HG02759 (cell line): ENCODE measurements around the gene ACAP3.
A peak's percentile ranks its signal among the peaks of the same experiment; 100 is the strongest.
"Not testable (repeated sequence)": the region's sequence is repeated elsewhere in the genome, so short reads cannot be mapped to it uniquely, and the experiment has no call there.

ENCODE experiments used
- ATAC-seq: cut with Tn5 transposase; IDR thresholded peaks from one replicate; pipeline ENCODE4 v1.9.1; 2021; ENCODE audit warnings: mild to moderate bottlenecking, moderate library complexity; ENCODE audit not compliant: unreplicated experiment

The ACAP3 gene

DNA sequence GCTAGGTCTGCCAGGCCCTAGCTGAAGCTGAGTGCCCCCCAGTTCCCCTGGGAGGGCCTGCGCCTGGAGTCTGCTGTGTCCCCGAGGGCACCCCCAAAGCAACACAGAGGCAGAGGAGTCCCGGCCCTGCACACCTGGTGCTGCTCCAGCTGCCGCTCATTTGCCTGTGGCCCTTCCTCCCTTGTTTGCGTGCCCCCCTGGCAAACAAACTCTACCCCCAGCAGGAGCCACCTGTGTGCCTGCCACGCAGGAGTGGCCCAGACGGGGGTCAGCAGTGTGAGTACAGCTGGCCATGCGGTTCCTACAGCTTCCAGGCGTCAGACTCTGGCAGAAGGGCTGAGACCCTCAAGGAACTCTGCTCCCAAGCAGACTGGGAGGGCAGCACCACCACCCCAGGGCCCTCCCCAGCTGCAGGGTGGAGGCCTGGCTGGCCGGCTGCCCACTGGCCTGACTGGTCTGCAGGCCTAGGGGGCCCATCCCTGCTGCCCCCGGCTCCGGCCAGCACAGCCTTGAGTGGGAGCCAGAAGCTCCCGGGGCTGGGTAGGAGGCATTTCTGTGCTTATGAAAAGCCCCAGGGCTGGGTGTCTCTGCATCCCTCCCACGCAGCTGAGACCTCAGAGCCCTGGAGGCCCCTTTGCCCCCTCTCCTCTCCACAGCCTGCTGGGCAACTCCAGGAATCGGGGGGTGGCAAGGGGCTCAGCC, 22.8 kb upstream of the ACAP3 start:
- no peak for ATAC-seq

DNA sequence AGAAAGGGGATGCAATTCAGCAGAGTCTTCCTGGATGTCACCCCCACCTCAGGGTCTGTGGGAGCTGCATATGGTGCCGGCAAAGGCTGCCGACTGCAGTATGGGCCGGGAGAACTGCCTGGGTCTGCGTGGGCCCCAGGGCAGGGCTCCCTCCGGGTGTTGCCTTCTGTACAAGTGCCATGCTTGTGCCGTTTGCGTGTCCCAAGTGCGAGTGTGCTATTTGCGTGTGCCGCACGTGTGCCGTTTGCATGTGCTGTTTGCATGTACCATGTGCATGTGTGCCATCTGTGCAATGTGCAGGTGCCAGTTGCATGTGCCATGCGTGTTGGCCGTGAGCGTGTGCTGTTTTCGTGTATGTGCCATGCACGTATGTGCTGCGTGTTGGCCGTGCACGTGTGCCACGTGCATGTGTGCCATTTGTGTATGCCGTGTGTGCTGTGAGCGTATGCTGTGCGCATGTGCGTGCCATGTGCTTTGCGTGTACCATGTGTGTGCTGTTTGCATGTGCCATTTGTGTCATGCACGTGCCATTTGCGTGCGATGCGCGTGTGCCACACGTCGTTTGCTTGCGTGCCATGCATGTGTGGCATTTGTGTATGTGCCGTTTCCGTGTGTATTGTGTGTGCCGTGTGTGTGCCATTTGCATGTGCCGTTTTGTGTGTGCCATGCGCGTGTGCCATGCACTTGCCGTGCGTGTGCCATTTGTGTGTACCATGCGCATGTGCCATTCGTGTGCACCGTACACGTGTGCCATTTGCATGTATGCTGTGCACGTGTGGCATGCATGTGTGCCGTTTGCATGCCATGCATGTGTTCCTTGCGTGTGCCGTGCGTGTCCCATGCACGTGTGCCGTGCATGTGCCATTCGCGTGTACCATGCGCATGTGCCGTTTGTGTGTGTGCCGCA, 21.8 kb upstream of the ACAP3 start:
- ATAC-seq: no peak

DNA sequence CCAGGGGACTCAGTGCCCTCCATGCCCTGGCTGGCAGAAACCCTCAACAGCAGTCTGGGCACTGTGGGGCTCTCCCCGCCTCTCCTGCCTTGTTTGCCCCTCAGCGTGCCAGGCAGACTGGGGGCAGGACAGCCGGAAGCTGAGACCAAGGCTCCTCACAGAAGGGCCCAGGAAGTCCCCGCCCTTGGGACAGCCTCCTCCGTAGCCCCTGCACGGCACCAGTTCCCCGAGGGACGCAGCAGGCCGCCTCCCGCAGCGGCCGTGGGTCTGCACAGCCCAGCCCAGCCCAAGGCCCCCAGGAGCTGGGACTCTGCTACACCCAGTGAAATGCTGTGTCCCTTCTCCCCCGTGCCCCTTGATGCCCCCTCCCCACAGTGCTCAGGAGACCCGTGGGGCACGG, 20.5 kb upstream of the ACAP3 start:
- ATAC-seq: no peak

DNA sequence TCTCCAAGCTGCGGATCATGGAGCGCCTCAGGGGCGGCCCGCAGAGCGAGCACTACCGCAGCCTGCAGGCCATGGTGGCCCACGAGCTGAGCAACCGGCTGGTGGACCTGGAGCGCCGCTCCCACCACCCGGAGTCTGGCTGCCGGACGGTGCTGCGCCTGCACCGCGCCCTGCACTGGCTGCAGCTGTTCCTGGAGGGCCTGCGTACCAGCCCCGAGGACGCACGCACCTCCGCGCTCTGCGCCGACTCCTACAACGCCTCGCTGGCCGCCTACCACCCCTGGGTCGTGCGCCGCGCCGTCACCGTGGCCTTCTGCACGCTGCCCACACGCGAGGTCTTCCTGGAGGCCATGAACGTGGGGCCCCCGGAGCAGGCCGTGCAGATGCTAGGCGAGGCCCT, 19.6 kb upstream of the ACAP3 start:
- ATAC-seq: no peak

DNA sequence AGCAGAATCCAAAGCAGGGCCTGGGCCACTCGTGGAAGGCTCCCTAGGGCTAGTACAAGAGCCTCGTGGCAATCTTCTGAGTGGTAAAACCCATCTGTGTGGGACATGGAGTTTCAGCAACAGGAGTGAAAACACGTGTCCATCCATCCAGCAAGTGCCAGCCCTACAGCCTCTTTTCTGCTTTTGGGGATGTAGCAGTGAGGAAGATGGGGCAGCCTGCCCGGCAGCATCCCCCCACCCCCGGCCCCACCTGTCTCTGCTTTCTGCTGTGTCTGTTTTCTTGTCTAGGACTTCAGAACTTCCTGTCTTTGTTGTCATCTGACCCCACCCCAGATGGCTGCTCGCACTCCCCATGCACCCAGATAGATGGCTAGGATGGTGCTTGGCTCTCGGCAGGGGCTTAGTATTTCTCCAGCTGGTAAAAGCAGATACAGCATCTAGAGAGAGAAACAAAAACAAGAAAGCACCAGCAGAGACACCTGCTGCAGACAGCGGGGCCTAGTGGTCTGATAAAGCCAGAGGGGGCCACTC, 18.4 kb upstream of the ACAP3 start:
- no peak for ATAC-seq

DNA sequence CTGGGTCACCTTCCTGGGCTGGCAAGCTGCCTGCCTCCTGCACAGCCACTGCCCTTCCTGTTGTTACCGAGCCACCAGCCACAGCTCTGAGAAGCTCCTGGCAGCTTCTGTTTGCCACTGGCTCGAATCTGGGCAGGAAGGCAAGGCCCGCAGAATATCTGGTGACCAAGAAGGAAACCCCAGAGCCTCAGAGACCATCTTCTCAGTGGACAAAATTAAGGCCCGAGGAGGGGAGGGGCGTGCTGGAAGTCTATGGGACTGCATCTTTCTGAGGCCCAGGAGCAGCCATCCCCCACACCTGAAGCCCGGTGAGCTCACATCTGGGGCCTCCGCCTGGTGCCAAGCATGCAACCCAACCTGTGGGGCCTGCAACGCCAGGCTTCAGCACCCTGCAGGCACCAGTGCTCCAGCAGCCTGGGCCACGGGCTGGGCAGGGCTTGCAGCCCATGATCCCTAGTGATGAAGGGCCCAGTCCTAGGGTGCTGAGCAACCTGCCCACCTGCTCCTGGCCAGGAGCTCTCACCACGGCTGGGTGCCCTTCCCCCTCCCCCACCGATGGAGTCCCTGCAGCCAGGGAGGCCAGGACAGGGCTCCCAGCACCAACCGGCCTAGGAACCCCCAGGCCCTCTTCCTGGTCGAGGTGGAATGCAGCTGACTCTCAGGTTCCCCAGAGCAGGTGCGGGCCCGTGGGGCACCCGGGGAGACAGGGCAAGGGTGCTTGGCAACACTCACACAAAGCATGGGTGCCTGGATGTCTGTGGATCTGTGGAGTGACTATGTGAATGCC, 17.8 kb upstream of the ACAP3 start:
- ATAC-seq: no peak

DNA sequence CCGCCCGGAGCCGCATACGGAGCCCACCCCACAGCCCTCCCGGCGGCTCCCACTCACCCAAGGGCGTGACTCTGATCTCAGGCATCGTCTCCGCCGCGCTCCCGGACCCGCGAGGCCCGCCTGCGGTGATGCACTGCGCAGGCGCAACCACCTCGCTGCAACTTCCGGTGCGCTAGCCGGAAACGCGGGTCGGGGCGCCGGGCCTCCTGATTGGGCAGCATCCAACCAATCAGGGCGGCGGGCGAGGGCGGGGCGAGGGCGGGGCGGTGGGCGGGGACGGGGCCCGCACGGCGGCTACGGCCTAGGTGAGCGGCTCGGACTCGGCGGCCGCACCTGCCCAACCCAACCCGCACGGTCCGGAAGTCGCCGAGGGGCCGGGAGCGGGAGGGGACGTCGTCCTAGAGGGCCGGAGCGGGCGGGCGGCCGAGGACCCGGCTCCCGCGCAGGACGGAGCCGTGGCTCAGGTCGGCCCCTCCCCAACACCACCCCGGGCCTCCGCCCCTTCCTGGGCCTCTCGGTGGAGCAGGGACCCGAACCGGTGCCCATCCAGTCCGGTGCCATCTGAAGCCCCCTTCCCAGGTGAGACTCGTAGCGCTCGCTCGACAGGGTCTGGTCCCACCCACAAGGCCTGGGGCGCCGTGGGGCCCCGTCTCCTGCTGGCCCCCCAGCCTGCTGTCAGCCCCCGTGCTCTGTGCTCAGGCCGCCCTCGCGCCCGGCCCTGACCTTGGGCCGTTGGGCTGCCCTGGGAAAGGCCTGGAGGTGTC, 17.0 kb upstream of the ACAP3 start, which contains the start of the genes CPTP and INTS11:
TSS of gene CPTP (plus strand) at position 279 of the 764 bp plus-strand sequence. CDS start 2,109 bp downstream, outside the sequence.
TSS of gene INTS11 (minus strand) at position 137 of the 764 bp plus-strand sequence. CDS start at position 85, 52 bp downstream.
- ATAC-seq: peak; percentile 73

DNA sequence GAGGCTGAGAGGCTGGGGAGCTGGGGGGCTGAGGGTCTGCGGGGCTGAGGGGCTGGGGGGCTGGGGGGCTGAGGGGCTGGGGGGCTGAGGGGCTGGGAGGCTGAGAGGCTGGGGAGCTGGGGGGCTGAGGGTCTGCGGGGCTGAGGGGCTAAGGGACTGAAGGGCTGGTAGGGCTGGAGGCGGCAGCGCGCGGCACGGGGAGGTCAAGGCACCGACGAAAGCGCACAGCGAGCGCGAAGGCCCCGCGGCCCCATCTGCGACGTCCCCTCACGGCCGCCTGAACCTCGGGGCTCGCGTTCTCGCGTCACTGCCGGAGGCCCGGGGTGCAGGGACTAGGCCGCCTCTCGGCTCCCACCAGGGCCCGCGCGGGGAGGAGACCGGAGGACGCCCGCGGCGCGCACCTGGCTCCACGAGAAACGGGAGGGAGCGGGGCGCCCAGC, 16.4 kb upstream of the ACAP3 start:
- ATAC-seq: no peak

DNA sequence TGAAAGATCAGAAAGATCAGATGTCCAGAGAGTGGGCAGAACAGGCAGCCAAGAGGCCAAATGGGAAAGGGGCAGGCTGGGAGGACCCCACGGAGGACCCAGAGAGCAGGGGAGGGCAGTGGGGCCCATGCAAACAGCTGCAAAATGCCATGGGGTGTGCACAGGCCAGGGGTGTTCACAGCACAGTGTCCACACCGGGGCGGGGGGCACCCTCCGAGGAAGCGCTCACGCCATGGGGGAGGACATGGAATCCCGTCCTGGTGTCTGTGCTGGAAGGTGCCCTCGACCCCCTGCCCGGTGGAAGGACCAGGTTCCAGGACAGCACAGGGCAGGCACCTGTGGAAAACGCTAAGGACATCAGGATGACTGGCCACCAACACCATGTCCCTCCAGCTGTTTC, 15.2 kb upstream of the ACAP3 start:
- no peak for ATAC-seq

DNA sequence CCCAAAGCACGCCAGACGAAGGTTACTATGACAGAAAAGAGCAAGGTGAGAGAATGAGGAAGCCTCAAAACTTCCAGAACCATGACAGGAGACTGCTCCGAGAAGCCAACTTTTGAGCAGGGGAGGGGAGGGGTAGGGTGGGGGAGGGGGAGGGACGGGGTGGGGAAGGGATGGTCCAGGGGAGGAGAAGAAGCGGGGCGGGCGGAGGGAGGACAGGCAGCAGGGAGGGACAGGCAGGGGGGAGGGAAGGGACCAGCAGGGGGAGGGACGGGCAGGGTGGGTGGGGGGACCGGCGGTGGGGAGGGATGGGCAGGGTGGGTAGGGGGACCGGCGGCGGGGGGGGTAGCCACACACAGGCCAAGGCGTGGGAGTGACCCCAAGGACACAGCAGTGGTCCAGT, 14.7 kb upstream of the ACAP3 start:
- no peak for ATAC-seq

DNA sequence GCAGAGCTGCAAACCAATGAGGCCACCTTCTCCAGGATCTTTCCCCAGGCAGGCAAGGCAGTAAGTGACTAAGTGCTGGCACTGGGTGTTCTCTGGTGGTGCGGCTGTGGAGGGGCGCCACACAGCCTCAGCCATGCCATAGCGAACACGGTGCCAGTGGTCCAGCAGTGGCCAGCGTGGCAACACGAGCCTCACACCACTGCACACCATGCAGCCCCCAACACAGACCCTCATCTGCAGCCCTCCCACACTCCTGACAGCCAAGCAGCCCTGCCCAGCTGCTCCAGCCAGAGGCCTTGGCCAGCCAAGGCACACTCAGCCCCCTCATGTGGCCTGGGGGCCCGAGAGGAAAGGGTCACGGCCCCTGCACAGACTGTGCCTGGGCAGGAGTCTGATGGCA, 13.7 kb upstream of the ACAP3 start:
- no peak for ATAC-seq

DNA sequence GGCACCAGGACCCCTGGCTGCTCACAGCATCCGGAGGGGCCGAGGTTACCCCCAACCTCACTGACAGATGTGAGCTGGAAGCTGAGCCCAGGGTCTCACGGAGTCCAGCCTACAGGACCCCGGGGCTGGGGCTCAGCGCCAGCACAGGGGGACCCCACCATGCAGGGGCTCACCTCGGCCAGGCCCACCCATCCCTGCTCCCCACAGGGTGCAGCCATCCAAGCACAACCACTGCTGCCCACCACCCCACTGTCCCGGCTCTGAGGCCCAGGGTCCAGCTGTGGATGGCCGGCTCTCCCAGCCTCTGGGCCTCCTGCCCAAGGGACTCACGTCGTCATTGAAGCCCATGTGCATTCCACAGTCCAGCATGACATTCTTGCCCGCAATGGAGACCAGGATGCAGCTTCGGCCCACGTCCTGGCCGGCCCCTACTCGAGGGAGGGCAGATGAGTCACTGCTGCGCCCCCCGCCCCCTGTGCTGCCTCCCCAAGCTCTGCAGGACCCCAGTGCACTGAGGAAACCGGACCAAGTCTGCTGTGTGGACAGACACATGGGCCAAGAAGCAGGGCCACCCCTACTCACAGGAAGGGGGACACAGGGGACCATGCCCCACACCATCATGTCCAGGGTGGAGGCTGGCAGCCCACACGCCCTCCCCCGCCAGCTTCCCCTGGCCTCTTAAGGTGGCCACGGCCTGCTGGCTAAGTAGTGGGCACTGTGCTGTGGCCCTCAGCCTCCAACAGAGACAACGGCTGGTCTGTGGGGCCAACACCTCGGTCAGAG, 13.1 kb upstream of the ACAP3 start:
- ATAC-seq: no peak

DNA sequence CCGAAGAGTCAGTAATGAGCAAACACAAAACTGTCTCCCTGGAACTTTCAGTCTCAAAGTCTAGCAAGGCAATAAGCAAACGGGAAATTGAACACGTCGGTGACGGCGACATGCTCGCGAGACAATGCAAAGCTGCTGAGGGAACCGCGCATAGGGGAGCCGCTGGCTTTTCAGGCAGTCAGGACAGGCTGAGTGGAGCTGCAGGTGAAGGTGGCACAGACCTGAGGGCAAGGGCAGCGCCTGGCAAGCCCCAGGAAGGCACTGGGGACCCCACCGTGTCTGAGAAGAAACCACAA, 11.9 kb upstream of the ACAP3 start:
- no peak for ATAC-seq

DNA sequence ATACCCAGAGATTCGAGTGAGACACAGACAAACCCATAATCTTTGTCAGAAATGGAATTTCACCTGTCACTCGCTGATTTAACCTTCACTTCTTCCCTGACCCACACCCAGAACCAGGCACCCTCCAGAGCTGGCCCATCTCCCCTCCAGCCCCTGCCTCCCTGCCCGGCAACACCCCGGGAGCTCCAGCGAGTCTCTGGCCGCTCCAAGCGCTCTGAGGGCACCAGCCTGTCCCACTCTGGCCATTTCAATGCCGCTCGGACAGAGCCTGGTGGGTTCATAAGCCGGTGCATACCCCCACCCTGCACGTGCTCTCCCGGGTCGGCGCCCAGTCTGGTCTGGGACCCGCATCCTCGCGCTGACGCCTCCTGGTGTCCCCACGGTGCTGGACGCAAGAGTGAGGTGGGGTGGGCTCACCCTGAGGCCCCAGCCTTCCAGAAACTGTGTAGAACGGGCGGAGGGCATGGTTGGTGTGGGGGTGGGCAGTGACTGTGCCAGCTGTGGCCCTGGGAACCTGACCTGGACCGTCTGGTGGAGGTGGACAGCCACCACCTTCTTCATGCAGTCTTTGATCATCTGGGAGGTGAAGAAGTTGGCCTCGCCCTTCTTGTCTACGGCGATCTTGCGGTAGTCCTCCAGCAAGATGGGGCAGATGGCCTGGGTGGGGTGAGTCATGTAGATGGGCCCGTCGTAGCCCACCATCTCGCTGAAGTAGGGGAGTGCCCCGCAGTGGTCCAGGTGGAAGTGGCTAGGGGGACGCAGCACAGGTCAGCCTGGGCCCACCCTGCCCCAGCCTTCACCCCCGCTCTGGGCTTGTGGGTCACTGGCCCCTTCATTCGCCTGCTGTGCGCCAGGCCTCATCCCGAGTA, 11.3 kb upstream of the ACAP3 start:
- no peak for ATAC-seq

DNA sequence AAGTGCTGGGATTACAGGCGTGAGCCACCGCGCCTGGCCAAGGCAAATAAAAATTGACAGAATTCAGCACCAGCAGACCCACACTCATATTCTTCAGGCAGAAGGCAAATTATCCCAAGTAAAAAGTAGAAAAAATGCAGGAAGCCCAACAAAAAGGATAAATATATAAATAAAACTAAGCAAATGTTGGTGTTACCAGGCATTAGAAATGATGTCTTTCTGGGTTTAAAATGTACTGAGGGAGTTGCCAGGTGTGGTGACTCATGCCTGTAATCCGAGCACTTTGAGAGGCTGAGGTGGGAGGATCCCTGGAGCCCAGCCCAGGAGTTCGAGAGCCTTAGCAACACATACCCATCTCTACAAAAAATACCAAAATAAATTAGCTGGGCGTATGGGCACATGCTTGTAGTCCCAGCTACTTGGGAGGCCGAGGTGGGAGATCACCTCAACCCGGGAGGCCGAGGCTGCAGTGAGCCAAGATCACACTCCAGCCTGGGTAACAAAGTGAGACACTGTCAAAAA, 10.5 kb upstream of the ACAP3 start:
- no peak for ATAC-seq

DNA sequence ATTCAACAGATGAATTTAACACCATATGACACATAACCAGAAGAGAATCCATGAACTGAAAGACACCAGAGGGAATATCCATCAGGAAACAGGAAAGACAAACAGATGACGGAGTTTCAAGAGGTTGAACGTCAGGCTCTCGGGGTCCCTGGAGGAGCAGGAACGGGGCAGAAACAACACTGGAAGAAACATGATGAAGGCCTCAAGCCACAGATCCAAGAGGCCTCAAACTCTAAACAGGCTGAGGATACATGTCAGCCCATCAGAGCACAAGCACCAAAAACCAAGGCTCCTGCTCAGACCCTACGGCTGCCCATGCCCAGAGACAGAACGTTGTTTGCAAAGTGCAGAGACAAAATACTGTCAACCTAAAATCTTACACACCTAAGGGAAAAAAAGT, 9.7 kb upstream of the ACAP3 start:
- no peak for ATAC-seq

DNA sequence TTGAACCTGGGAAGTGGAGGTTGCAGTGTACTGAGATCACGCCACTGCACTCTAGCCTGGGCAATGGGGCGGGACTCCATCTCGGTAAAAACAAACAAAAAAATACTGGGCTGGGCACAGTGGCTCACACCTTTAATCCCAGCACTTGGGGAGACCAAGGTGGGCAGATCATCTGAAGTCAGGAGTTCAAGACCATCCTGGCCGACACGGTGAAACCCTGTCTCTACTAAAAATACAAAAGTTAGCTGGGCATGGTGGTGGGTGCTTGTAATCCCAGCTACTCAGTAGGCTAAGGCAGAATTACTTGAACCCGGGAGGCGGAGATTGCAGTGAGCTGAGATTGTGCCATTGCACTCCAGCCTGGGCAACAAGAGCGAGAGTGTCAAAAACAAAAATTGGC, 8.5 kb upstream of the ACAP3 start:
- not testable (repeated sequence) for ATAC-seq

DNA sequence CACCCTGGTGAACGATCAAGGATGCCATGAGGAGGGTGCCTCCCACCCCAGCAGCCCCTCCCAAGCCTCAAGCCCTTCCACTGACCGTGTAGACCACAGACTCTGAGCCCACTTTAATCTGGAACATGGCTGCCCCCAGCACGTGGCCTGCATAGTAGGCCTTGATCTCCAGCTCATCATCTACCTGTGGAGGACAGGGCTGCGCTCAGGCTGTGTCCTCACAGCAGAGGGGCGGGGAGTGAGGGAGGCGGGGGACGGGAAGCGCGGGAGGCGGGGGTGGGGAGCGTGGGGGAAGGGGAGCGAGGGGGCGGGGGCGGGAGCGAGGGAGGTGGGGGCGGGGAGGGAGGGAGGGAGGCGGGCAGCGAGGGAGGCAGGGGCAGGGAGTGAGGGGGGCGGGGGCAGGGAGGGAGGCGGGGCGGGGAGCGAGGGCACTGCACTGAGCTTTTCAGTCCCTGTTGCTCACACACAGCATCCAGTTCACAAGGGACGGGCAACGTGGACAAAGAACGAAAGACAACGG, 7.8 kb upstream of the ACAP3 start:
- ATAC-seq: no peak
